Limb (tissue), 2 donors: ENCODE measurements around the gene PTPRU.
A peak's percentile ranks its signal among the peaks of the same experiment; 100 is the strongest.
"Not testable (repeated sequence)": the region's sequence is repeated elsewhere in the genome, so short reads cannot be mapped to it uniquely, and the experiment has no call there.

Source experiments
- DNase-seq, 2 donors: peaks; one replicate each; pipeline ENCODE4 v3.0.0-alpha.2; 2016; ENCODE audit errors: extremely low spot score in 2 of 2

The PTPRU gene

GRCh38 chr1:29221296-29221695 is 15.0 kb upstream of the PTPRU start:
- DNase-seq: no peak

GRCh38 chr1:29222260-29222659 is 14.1 kb upstream of the PTPRU start:
- not testable (repeated sequence) for DNase-seq

- no peak for DNase-seq
These were observed 13.6 kb upstream of the PTPRU start for GRCh38 chr1:29222686-29223085.

- no peak for DNase-seq
These were observed 12.8 kb upstream of the PTPRU start for GRCh38 chr1:29223521-29223920.

GRCh38 chr1:29224356-29224837 is 11.9 kb upstream of the PTPRU start:
- DNase-seq: no peak

- DNase-seq: no peak
These were observed 11.0 kb upstream of the PTPRU start for GRCh38 chr1:29225361-29225760.

GRCh38 chr1:29227511-29227910 is 8.8 kb upstream of the PTPRU start:
- no peak for DNase-seq

GRCh38 chr1:29230204-29230552 is 6.1 kb upstream of the PTPRU start:
- no peak for DNase-seq

- DNase-seq: peak; percentile 93 to 99
These were observed 5.6 kb upstream of the PTPRU start, which contains the start of gene MECR for GRCh38 chr1:29230553-29231378. Gene MECR (minus strand): TSS chr1:29230934. CDS start chr1:29230906, 28 bp downstream.

GRCh38 chr1:29232387-29232786 is 3.9 kb upstream of the PTPRU start:
- DNase-seq: no peak

- DNase-seq: no peak
These were observed 2.6 kb upstream of the PTPRU start for GRCh38 chr1:29233693-29234092.

- no peak for DNase-seq
These were observed 1.9 kb upstream of the PTPRU start for GRCh38 chr1:29234471-29234870.

- not testable (repeated sequence) for DNase-seq
These were observed 1.4 kb upstream of the PTPRU start for GRCh38 chr1:29234881-29235280.

- no peak for DNase-seq
These were observed 398 bp downstream of the PTPRU start for GRCh38 chr1:29236712-29237128.

GRCh38 chr1:29237129-29237821 is 953 bp downstream of the PTPRU start:
- peak in 1 of 2 donors; percentile 77 for DNase-seq

- peak in 1 of 2 donors; percentile 63 for DNase-seq
These were observed 1.7 kb downstream of the PTPRU start for GRCh38 chr1:29237852-29238619.

- no peak for DNase-seq
These were observed 2.3 kb downstream of the PTPRU start for GRCh38 chr1:29238620-29239002.

- DNase-seq: no peak
These were observed 2.8 kb downstream of the PTPRU start for GRCh38 chr1:29239142-29239541.

- peak in 1 of 2 donors; percentile 65 for DNase-seq
These were observed 4.1 kb downstream of the PTPRU start for GRCh38 chr1:29240400-29240837.

- no peak for DNase-seq
These were observed 4.7 kb downstream of the PTPRU start for GRCh38 chr1:29240986-29241385.

GRCh38 chr1:29243023-29243870 is 6.9 kb downstream of the PTPRU start:
- DNase-seq: no peak
